Measurements from ENCODE around the gene GZMA. TPM values are rescaled to one million over a fixed set of nuclear protein-coding genes. Genes with fewer than 3 reads are reported as not detected.
"Not testable (repeated sequence)": the region's sequence is repeated elsewhere in the genome, so short reads cannot be mapped to it uniquely, and the experiment has no call there.

The GZMA gene
- total RNA-seq, 1 experiment from 2014 or later = not detected

- no peak for DNase-seq (ENCODE audit: low read depth, low spot score)
- in situ Hi-C loops (cut with HindIII; ENCODE audit: low pct_unique_long_range_greater_than_20kb, low sequenced_read_pairs) = no loop called here
These were observed 1.8 kb downstream of the GZMA start for GRCh38 chr5:55104036-55104772.

- in situ Hi-C loops (cut with HindIII; ENCODE audit: low pct_unique_long_range_greater_than_20kb, low sequenced_read_pairs) = no loop called here
- DNase-seq (ENCODE audit: low read depth, low spot score) = no peak
These were observed 2.7 kb downstream of the GZMA start for GRCh38 chr5:55104946-55105701.

GRCh38 chr5:55105976-55106375 is 3.5 kb downstream of the GZMA start:
- in situ Hi-C loops (cut with HindIII; ENCODE audit: low pct_unique_long_range_greater_than_20kb, low sequenced_read_pairs); DNase-seq (ENCODE audit: low read depth, low spot score): not testable (repeated sequence)

GRCh38 chr5:55108661-55109060 is 6.2 kb downstream of the GZMA start:
- in situ Hi-C loops (cut with HindIII; ENCODE audit: low pct_unique_long_range_greater_than_20kb, low sequenced_read_pairs) = no loop called here

GRCh38 chr5:55110217-55110616 is 7.8 kb downstream of the GZMA start:
- no peak for DNase-seq (ENCODE audit: low read depth, low spot score)
- in situ Hi-C loops (cut with HindIII; ENCODE audit: low pct_unique_long_range_greater_than_20kb, low sequenced_read_pairs) = no loop called here

More at GRCh38 chr5:55108661-55109060, 6.2 kb downstream of the GZMA start:
- no peak for DNase-seq (ENCODE audit: low read depth, low spot score)

- no peak for DNase-seq (ENCODE audit: low read depth, low spot score)
- in situ Hi-C loops (cut with HindIII; ENCODE audit: low pct_unique_long_range_greater_than_20kb, low sequenced_read_pairs) = no loop called here
These were observed 10.9 kb downstream of the GZMA start for GRCh38 chr5:55113327-55113726.

GRCh38 chr5:55114061-55114460 is 11.6 kb downstream of the GZMA start:
- in situ Hi-C loops (cut with HindIII; ENCODE audit: low pct_unique_long_range_greater_than_20kb, low sequenced_read_pairs) = no loop called here
- no peak for DNase-seq (ENCODE audit: low read depth, low spot score)

GRCh38 chr5:55123365-55123764 is 20.9 kb downstream of the GZMA start:
- in situ Hi-C loops (cut with HindIII; ENCODE audit: low pct_unique_long_range_greater_than_20kb, low sequenced_read_pairs) = no loop called here

GRCh38 chr5:55134053-55134722 is 31.7 kb downstream of the GZMA start:
- in situ Hi-C loops (cut with HindIII; ENCODE audit: low pct_unique_long_range_greater_than_20kb, low sequenced_read_pairs) = no loop called here
- DNase-seq (ENCODE audit: low read depth, low spot score) = no peak

More at GRCh38 chr5:55123365-55123764, 20.9 kb downstream of the GZMA start:
- no peak for DNase-seq (ENCODE audit: low read depth, low spot score)

GRCh38 chr5:55136521-55136920 is 34.1 kb downstream of the GZMA start:
- no peak for DNase-seq (ENCODE audit: low read depth, low spot score)
- in situ Hi-C loops (cut with HindIII; ENCODE audit: low pct_unique_long_range_greater_than_20kb, low sequenced_read_pairs) = no loop called here

GRCh38 chr5:55140908-55141665 is 38.6 kb downstream of the GZMA start:
- in situ Hi-C loops (cut with HindIII; ENCODE audit: low pct_unique_long_range_greater_than_20kb, low sequenced_read_pairs) = no loop called here
- no peak for DNase-seq (ENCODE audit: low read depth, low spot score)

- no peak for DNase-seq (ENCODE audit: low read depth, low spot score)
- in situ Hi-C loops (cut with HindIII; ENCODE audit: low pct_unique_long_range_greater_than_20kb, low sequenced_read_pairs) = no loop called here
These were observed 39.7 kb downstream of the GZMA start for GRCh38 chr5:55141945-55142690.

- no peak for DNase-seq (ENCODE audit: low read depth, low spot score)
- in situ Hi-C loops (cut with HindIII; ENCODE audit: low pct_unique_long_range_greater_than_20kb, low sequenced_read_pairs) = no loop called here
These were observed 41.2 kb downstream of the GZMA start for GRCh38 chr5:55143624-55144023.

GRCh38 chr5:55146080-55146479 is 43.6 kb downstream of the GZMA start:
- in situ Hi-C loops (cut with HindIII; ENCODE audit: low pct_unique_long_range_greater_than_20kb, low sequenced_read_pairs) = no loop called here

GRCh38 chr5:55146543-55147151 is 44.2 kb downstream of the GZMA start:
- DNase-seq (ENCODE audit: low read depth, low spot score) = peak; percentile 92
- in situ Hi-C loops (cut with HindIII; ENCODE audit: low pct_unique_long_range_greater_than_20kb, low sequenced_read_pairs) = no loop called here

More at GRCh38 chr5:55146080-55146479, 43.6 kb downstream of the GZMA start:
- peak; percentile 16 for DNase-seq (ENCODE audit: low read depth, low spot score)

- in situ Hi-C loops (cut with HindIII; ENCODE audit: low pct_unique_long_range_greater_than_20kb, low sequenced_read_pairs) = no loop called here
- no peak for DNase-seq (ENCODE audit: low read depth, low spot score)
These were observed 46.9 kb downstream of the GZMA start for GRCh38 chr5:55149308-55149795.

Measured in SK-MEL-5 (cell line).